OCI-LY7 (cell line): Measurements from ENCODE around the gene PBX2. TPM values are rescaled to one million over a fixed set of nuclear protein-coding genes. Genes with fewer than 3 reads are reported as not detected.

Source experiments
- BruUV-seq: library from RNA; stranded (reverse); fragments of 400-500 nt; replicated peaks from 2 replicates; lab custom pipeline; 2021; lab: Mats Ljungman, UMichigan
- CTCF ChIA-PET: fragments of 300-600 bp; sonication (Branson Sonifier 250); formaldehyde crosslinking; loops from one replicate; lab custom pipeline; 2022; ENCODE audit warnings: antibody characterized with exemption; ENCODE audit not compliant: unreplicated experiment; lab: Charles Lee
- POLR2A ChIA-PET: fragments of 300-600 bp; sonication (Branson Sonifier 250); formaldehyde crosslinking; loops from one replicate; lab custom pipeline; 2022; ENCODE audit warnings: antibody characterized with exemption; lab: Charles Lee
- DNase-seq: peaks from one replicate; pipeline ENCODE4 v3.0.0-alpha.2; 2015; ENCODE audit warnings: low spot score
- H2AFZ ChIP-seq: fragments of 200-600 bp; sonication (generic), shearing (Covaris generic); 2 replicates; pipeline ENCODE4 v1.6.1; 2014; ENCODE audit warnings: mild to moderate bottlenecking, antibody characterized with exemption, low read length, moderate library complexity
- H3K27ac ChIP-seq: fragments of 200-600 bp; sonication (generic); 2 replicates; pipeline ENCODE4 v1.5.1; 2014; ENCODE audit warnings: mixed run types, low read depth, mild to moderate bottlenecking, moderate library complexity, low read length, inconsistent platforms; ENCODE audit not compliant: poor library complexity, severe bottlenecking
- H3K36me3 ChIP-seq: fragments of 200-600 bp; sonication (generic); 2 replicates; pipeline ENCODE4 v1.6.1; 2014; ENCODE audit warnings: mild to moderate bottlenecking, antibody characterized with exemption, low read length, moderate library complexity, mixed read lengths; ENCODE audit not compliant: insufficient read depth
- H3K4me1 ChIP-seq: fragments of 200-600 bp; sonication (generic); 2 replicates; pipeline ENCODE4 v1.5.1; 2014; ENCODE audit warnings: mild to moderate bottlenecking, low read length; ENCODE audit not compliant: insufficient read depth, poor library complexity, severe bottlenecking
- H3K4me2 ChIP-seq: fragments of 200-600 bp; sonication (generic); 2 replicates; pipeline ENCODE4 v1.6.1; 2014; ENCODE audit warnings: mild to moderate bottlenecking, low read length
- H3K4me3 ChIP-seq: fragments of 200-600 bp; sonication (generic); 2 replicates; pipeline ENCODE4 v1.5.1; 2014; ENCODE audit warnings: mild to moderate bottlenecking, low read depth, low read length; ENCODE audit not compliant: poor library complexity, severe bottlenecking
- H3K79me2 ChIP-seq: fragments of 200-600 bp; sonication (generic); 2 replicates; pipeline ENCODE4 v1.6.1; 2016; ENCODE audit warnings: low read depth, mild to moderate bottlenecking, low read length, moderate library complexity, mixed read lengths; ENCODE audit not compliant: insufficient read depth
- H3K9me2 ChIP-seq: fragments of 200-600 bp; sonication (generic); 2 replicates; pipeline ENCODE4 v1.6.1; 2016; ENCODE audit warnings: mild to moderate bottlenecking, low read length, mixed read lengths; ENCODE audit not compliant: insufficient read depth
- H3K9me3 ChIP-seq: fragments of 200-600 bp; sonication (generic); 2 replicates; pipeline ENCODE4 v1.6.1; 2014; ENCODE audit warnings: mild to moderate bottlenecking, mixed run types, low read length, mixed read lengths
- H4K20me1 ChIP-seq: fragments of 200-600 bp; sonication (generic); 2 replicates; pipeline ENCODE4 v1.6.1; 2014; ENCODE audit warnings: mild to moderate bottlenecking, antibody characterized with exemption, low read length, moderate library complexity, mixed read lengths; ENCODE audit not compliant: insufficient read depth
- EZH2phosphoT487 ChIP-seq: fragments of 200-600 bp; sonication (generic); IDR thresholded peaks from 2 replicates; pipeline ENCODE4 v1.6.1; 2018; ENCODE audit warnings: low read depth, borderline replicate concordance, mild to moderate bottlenecking, mixed run types, antibody characterized with exemption, low read length, moderate library complexity, mixed read lengths
- intact Hi-C: fragments of 100-400 bp; cut with micrococcal nuclease; formaldehyde crosslinking; loops from one replicate; pipeline ENCODE4 v1.10.0; 2022; ENCODE audit not compliant: unreplicated experiment
- total RNA-seq, 2 experiments: library from RNA; depleted of rRNA in 1 of 2; stranded (reverse); fragments of >200 nt in 1 of 2; shearing (Covaris generic) in 1 of 2; gene quantifications; 2 replicates each; pipeline ENCODE4 v1.2.3, GENCODE V29; 2014 to 2022
- TF ChIP-seq, protein P1 (sequence below): fragments of 200-600 bp; sonication (generic); conservative IDR thresholded peaks from 2 replicates; pipeline ENCODE4 v1.5.1; 2014; ENCODE audit warnings: mild to moderate bottlenecking, antibody characterized with exemption, low read length, moderate library complexity, mixed read lengths

PBX2 gene
- total RNA-seq, 2 experiments from 2014 or later = 23.1 to 80.5 TPM

GRCh38 chr6:32176476-32177182 is 13.4 kb downstream of the PBX2 start:
- H3K4me1 ChIP-seq = peaks cover 44% of the 10 kb centered on the region
- DNase-seq = no peak
- intact Hi-C loops = loop anchor here (2.0 kb wide), 1 partner anchor 22 kb away; the partner anchor contains the start of gene PPT2
- peak overlapping the region; percentile 56 for H3K27ac ChIP-seq
- peaks cover 14% of the 10 kb centered on the region; the same call in 1 of the 2 replicates for H3K79me2 ChIP-seq
- BruUV-seq = TSS peak; percentile 84
- ChIA-PET POLR2A (interaction anchor here (0.5 to 2.1 kb wide), 8 partner anchors 12 to 1760 kb away, joined by 3 to 11 read pairs (median 4); partner anchors contain the start of genes ATF6B, GPSM3 and PBX2), CTCF (interaction anchor here (1.3 kb wide), 1 partner anchor 16 kb away, joined by 3 read pairs; the partner anchor contains the start of gene GPSM3)
- H3K4me3 ChIP-seq = peak overlapping the region; percentile 87
- H2AFZ ChIP-seq = peak overlapping the region; percentile 68; the same call in 1 of the 2 replicates
- no peaks in the 10 kb centered on the region for H4K20me1 ChIP-seq
- H3K36me3 ChIP-seq = peaks cover 9% of the 10 kb centered on the region; the same call in 1 of the 2 replicates
- peak overlapping the region; percentile 96 for H3K4me2 ChIP-seq
- no peak for TF ChIP-seq EZH2phosphoT487
- TF ChIP-seq, protein P1, sequence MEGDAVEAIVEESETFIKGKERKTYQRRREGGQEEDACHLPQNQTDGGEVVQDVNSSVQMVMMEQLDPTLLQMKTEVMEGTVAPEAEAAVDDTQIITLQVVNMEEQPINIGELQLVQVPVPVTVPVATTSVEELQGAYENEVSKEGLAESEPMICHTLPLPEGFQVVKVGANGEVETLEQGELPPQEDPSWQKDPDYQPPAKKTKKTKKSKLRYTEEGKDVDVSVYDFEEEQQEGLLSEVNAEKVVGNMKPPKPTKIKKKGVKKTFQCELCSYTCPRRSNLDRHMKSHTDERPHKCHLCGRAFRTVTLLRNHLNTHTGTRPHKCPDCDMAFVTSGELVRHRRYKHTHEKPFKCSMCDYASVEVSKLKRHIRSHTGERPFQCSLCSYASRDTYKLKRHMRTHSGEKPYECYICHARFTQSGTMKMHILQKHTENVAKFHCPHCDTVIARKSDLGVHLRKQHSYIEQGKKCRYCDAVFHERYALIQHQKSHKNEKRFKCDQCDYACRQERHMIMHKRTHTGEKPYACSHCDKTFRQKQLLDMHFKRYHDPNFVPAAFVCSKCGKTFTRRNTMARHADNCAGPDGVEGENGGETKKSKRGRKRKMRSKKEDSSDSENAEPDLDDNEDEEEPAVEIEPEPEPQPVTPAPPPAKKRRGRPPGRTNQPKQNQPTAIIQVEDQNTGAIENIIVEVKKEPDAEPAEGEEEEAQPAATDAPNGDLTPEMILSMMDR = no peak
- H3K9me3 ChIP-seq = no peaks in the 10 kb centered on the region
- no peaks in the 10 kb centered on the region for H3K9me2 ChIP-seq

GRCh38 chr6:32175711-32176475 is 14.1 kb downstream of the PBX2 start, which contains the start of gene AGPAT1:
Gene AGPAT1 (minus strand): TSS chr6:32176084. CDS start chr6:32171496, 4,588 bp downstream.
- no TSS peak for BruUV-seq
- POLR2A ChIA-PET = interaction anchor here (0.5 to 2.1 kb wide), 6 partner anchors 13 to 1761 kb away, joined by 3 to 11 read pairs (median 4); partner anchors contain the start of genes GPSM3 and PBX2
- intact Hi-C loops = loop anchor here (2.0 kb wide), 1 partner anchor 21 kb away; the partner anchor contains the start of gene PPT2
- Histone ChIP-seq H3K9me3 (no peaks in the 10 kb centered on the region), H3K9me2 (no peaks in the 10 kb centered on the region), H2AFZ (peak within 1 kb of the TSS; percentile 49; the same call in 1 of the 2 replicates), H3K36me3 (peaks cover 4% of the 10 kb centered on the region; the same call in 1 of the 2 replicates), H3K4me3 (peak within 1 kb of the TSS; percentile 87), H3K79me2 (peaks cover 14% of the 10 kb centered on the region; the same call in 1 of the 2 replicates), H3K27ac (peak within 1 kb of the TSS; percentile 56), H3K4me1 (peaks cover 44% of the 10 kb centered on the region), H4K20me1 (no peaks in the 10 kb centered on the region), H3K4me2 (peak within 1 kb of the TSS; percentile 96)
- no peak for TF ChIP-seq EZH2phosphoT487
- TF ChIP-seq, protein P1 = no peak
- CTCF ChIA-PET = no interaction called here
- DNase-seq = peak; percentile 96
